PC-3 (cell line): ENCODE measurements around the gene PHC2. TPM values are rescaled to one million over a fixed set of nuclear protein-coding genes. Genes with fewer than 3 reads are reported as not detected.

Experiments
- ATAC-seq: fragments of 200-7000 bp; cut with Tn5 transposase; 2 replicates; pipeline ENCODE4 v1.9.1; 2020; ENCODE audit warnings: mild to moderate bottlenecking, moderate library complexity
- BruUV-seq: library from RNA; stranded (reverse); fragments of 400-500 nt; replicated peaks from 2 replicates; lab custom pipeline; 2021; lab: Mats Ljungman, UMichigan
- CTCF ChIA-PET: fragments of 300-600 bp; sonication (Branson Sonifier 250); formaldehyde crosslinking; loops from one replicate; lab custom pipeline; 2022; ENCODE audit warnings: antibody characterized with exemption; lab: Charles Lee
- POLR2A ChIA-PET: fragments of 300-600 bp; sonication (Branson Sonifier 250); formaldehyde crosslinking; loops from one replicate; lab custom pipeline; 2022; ENCODE audit warnings: antibody characterized with exemption; ENCODE audit not compliant: unreplicated experiment; lab: Charles Lee
- DNase-seq: peaks from one replicate; pipeline ENCODE4 v3.0.0-alpha.2; 2015
- H2AFZ ChIP-seq: fragments of 300-600 bp; sonication (generic); 2 replicates; pipeline ENCODE4 v1.6.0; 2016; ENCODE audit warnings: antibody characterized with exemption, low read length
- H3F3A ChIP-seq: fragments of 300-600 bp; sonication (generic); one replicate; pipeline ENCODE4 v1.6.0; 2017; ENCODE audit warnings: antibody characterized with exemption, low read length, control low read depth, mild to moderate bottlenecking; ENCODE audit not compliant: unreplicated experiment
- H3K27ac ChIP-seq: fragments of 300-600 bp; sonication (generic); 2 replicates; pipeline ENCODE4 v1.5.1; 2016; ENCODE audit warnings: mild to moderate bottlenecking, low read length
- H3K27me3 ChIP-seq: fragments of 300-600 bp; sonication (generic); 2 replicates; pipeline ENCODE4 v1.6.1; 2016; ENCODE audit warnings: low read length, mixed read lengths
- H3K36me3 ChIP-seq: fragments of 300-600 bp; sonication (generic); 2 replicates; pipeline ENCODE4 v1.6.1; 2016; ENCODE audit warnings: low read depth, mixed run types, low read length, mixed read lengths
- H3K4me1 ChIP-seq: fragments of 300-600 bp; sonication (generic); 2 replicates; pipeline ENCODE4 v1.5.1; 2016; ENCODE audit warnings: low read length; ENCODE audit not compliant: insufficient read depth
- H3K4me2 ChIP-seq: fragments of 300-600 bp; sonication (generic); 2 replicates; pipeline ENCODE4 v1.6.0; 2016; ENCODE audit warnings: low read length
- H3K4me3 ChIP-seq: fragments of 300-600 bp; sonication (generic); 2 replicates; pipeline ENCODE4 v1.5.1; 2016; ENCODE audit warnings: mild to moderate bottlenecking, low read length, mixed read lengths
- H3K79me2 ChIP-seq: fragments of 300-600 bp; sonication (generic); 2 replicates; pipeline ENCODE4 v1.6.1; 2017; ENCODE audit warnings: low read length, mixed read lengths
- H3K9ac ChIP-seq: fragments of 300-600 bp; sonication (generic); 2 replicates; pipeline ENCODE4 v1.6.0; 2016; ENCODE audit warnings: mild to moderate bottlenecking, low read length
- H3K9me2 ChIP-seq: fragments of 300-600 bp; sonication (generic); replicated peaks from 2 replicates; pipeline ENCODE4 v1.6.1; 2016; ENCODE audit warnings: mixed run types, low read length, mixed read lengths
- H3K9me3 ChIP-seq: fragments of 300-600 bp; sonication (generic); 2 replicates; pipeline ENCODE4 v1.6.1; 2016; ENCODE audit warnings: low read length, mixed read lengths
- H4K20me1 ChIP-seq: fragments of 300-600 bp; sonication (generic); 2 replicates; pipeline ENCODE4 v1.6.1; 2016; ENCODE audit warnings: low read length, mixed read lengths
- CTCF ChIP-seq: fragments of 300-600 bp; sonication (generic); conservative IDR thresholded peaks from 2 replicates; pipeline ENCODE4 v1.5.1; 2017; ENCODE audit warnings: antibody characterized with exemption, low read depth, mild to moderate bottlenecking, low read length
- EZH2 ChIP-seq: fragments of 300-600 bp; sonication (generic); IDR thresholded peaks from one replicate; pipeline ENCODE4 v1.6.1; 2017; ENCODE audit warnings: antibody characterized with exemption, mild to moderate bottlenecking, low read length; ENCODE audit not compliant: unreplicated experiment
- EZH2phosphoT487 ChIP-seq: fragments of 300-600 bp; sonication (generic); IDR thresholded peaks from 2 replicates; pipeline ENCODE4 v1.6.1; 2018; ENCODE audit warnings: mild to moderate bottlenecking, antibody characterized with exemption, low read length, borderline replicate concordance
- intact Hi-C: fragments of 100-400 bp; cut with micrococcal nuclease; formaldehyde crosslinking; loops from 2 replicates; pipeline ENCODE4 v1.9.0; 2023
- total RNA-seq: library from RNA; depleted of rRNA; stranded (reverse); fragments of >200 nt; gene quantifications from 2 replicates; pipeline ENCODE4 v1.2.3, GENCODE V29; 2014

The PHC2 gene
- total RNA-seq, 1 experiment from 2014 or later, result 134 TPM

- H3K4me1 ChIP-seq, result peaks cover 23% of the 10 kb centered on the region
- TF ChIP-seq EZH2phosphoT487 (no peak), CTCF (no peak), EZH2 (no peak)
- no peaks in the 10 kb centered on the region for H3K27me3 ChIP-seq
- no peaks in the 10 kb centered on the region for H3K9me2 ChIP-seq
- ChIA-PET CTCF (no interaction called here), POLR2A (no interaction called here)
- no TSS peak for BruUV-seq
- ATAC-seq (no peak), DNase-seq (no peak)
- peaks cover 6% of the 10 kb centered on the region; the same call in 1 of the 2 replicates for H4K20me1 ChIP-seq
- intact Hi-C loops, result no loop called here
- H3F3A ChIP-seq, result peaks cover 4% of the 10 kb centered on the region
- H3K9ac ChIP-seq, result no peak overlapping the region
- no peaks in the 10 kb centered on the region for H3K9me3 ChIP-seq
- H3K4me2 ChIP-seq, result no peak overlapping the region
- peaks cover 32% of the 10 kb centered on the region for H3K79me2 ChIP-seq
- no peak overlapping the region for H3K27ac ChIP-seq
- H3K4me3 ChIP-seq, result no peak overlapping the region
- H3K36me3 ChIP-seq, result peaks cover 15% of the 10 kb centered on the region
- no peak overlapping the region for H2AFZ ChIP-seq
These were observed 77.4 kb downstream of the PHC2 start for GRCh38 chr1:33353531-33353930.

- no peaks in the 10 kb centered on the region for H3K27me3 ChIP-seq
- intact Hi-C loops, result no loop called here
- no peaks in the 10 kb centered on the region for H3K9me3 ChIP-seq
- TF ChIP-seq CTCF (no peak), EZH2phosphoT487 (no peak), EZH2 (no peak)
- H3K9me2 ChIP-seq, result no peaks in the 10 kb centered on the region
- H2AFZ ChIP-seq, result no peak overlapping the region
- POLR2A ChIA-PET, result no interaction called here
- peaks cover 22% of the 10 kb centered on the region for H3K36me3 ChIP-seq
- H3K4me2 ChIP-seq, result peak overlapping the region; percentile 97
- H3K27ac ChIP-seq, result no peak overlapping the region
- BruUV-seq, result no TSS peak
- H3K4me3 ChIP-seq, result peak overlapping the region; percentile 73
- H3K9ac ChIP-seq, result no peak overlapping the region
- DNase-seq (peak; percentile 25), ATAC-seq (no peak)
- peaks cover 21% of the 10 kb centered on the region for H4K20me1 ChIP-seq
- CTCF ChIA-PET, result interaction anchor here (0.6 kb wide), 1 partner anchor 261 kb away, joined by 12 read pairs; no protein-coding TSS in a partner anchor
- peaks cover 37% of the 10 kb centered on the region for H3K4me1 ChIP-seq
- peaks cover 54% of the 10 kb centered on the region for H3K79me2 ChIP-seq
- H3F3A ChIP-seq, result peaks cover 4% of the 10 kb centered on the region
These were observed 79.6 kb downstream of the PHC2 start for GRCh38 chr1:33351281-33351660.

GRCh38 chr1:33350611-33351280 is 80.1 kb downstream of the PHC2 start:
- ATAC-seq (peak; percentile 1; the same call in 1 of the 2 replicates), DNase-seq (peak; percentile 22)
- H3K36me3 ChIP-seq, result peaks cover 26% of the 10 kb centered on the region
- peaks cover 4% of the 10 kb centered on the region for H3F3A ChIP-seq
- CTCF ChIA-PET, result no interaction called here
- POLR2A ChIA-PET, result no interaction called here
- H3K79me2 ChIP-seq, result peaks cover 60% of the 10 kb centered on the region
- H2AFZ ChIP-seq, result peak overlapping the region; percentile 83
- H3K27ac ChIP-seq, result peak overlapping the region; percentile 80
- H3K9ac ChIP-seq, result peak overlapping the region; percentile 88
- H3K9me2 ChIP-seq, result no peaks in the 10 kb centered on the region
- no peaks in the 10 kb centered on the region for H3K9me3 ChIP-seq
- TF ChIP-seq EZH2phosphoT487 (no peak), EZH2 (no peak), CTCF (no peak)
- peaks cover 42% of the 10 kb centered on the region for H3K4me1 ChIP-seq
- no TSS peak for BruUV-seq
- peak overlapping the region; percentile 97 for H3K4me2 ChIP-seq
- peak overlapping the region; percentile 73 for H3K4me3 ChIP-seq
- H4K20me1 ChIP-seq, result peaks cover 22% of the 10 kb centered on the region
- no peaks in the 10 kb centered on the region for H3K27me3 ChIP-seq
- intact Hi-C loops, result loop anchor here (1.0 kb wide), 1 partner anchor 223 kb away; no protein-coding TSS in a partner anchor
